Fibroblast of pulmonary artery (primary cell): Measurements from ENCODE around the gene TPPP2.

Experiments used
- DNase-seq: peaks from one replicate; pipeline ENCODE4 v3.0.0-alpha.2; 2010; ENCODE audit warnings: low read depth
- H3K4me3 ChIP-seq: replicated peaks from 2 replicates; pipeline ENCODE4 v1.5.1; 2011; ENCODE audit warnings: low read depth, mild to moderate bottlenecking, control low read depth, low read length, moderate library complexity
- CTCF ChIP-seq: IDR thresholded peaks from 2 replicates; pipeline ENCODE4 v1.5.1; 2011; ENCODE audit warnings: mild to moderate bottlenecking, control low read depth, low read length, inconsistent platforms; ENCODE audit errors: missing control alignments

TPPP2 gene

GRCh38 chr14:21072781-21073339 lies 42.8 kb downstream of the TPPP2 start:
- H3K4me3 ChIP-seq: no peak overlapping the region
- DNase-seq: no peak
- TF ChIP-seq CTCF: no peak

GRCh38 chr14:21073921-21074320 lies 43.9 kb downstream of the TPPP2 start:
- no peak for DNase-seq
- no peak for TF ChIP-seq CTCF
- H3K4me3 ChIP-seq: no peak overlapping the region

GRCh38 chr14:21074398-21075272 lies 44.6 kb downstream of the TPPP2 start:
- no peak for TF ChIP-seq CTCF
- H3K4me3 ChIP-seq: no peak overlapping the region
- DNase-seq: no peak

- H3K4me3 ChIP-seq: no peak overlapping the region
- DNase-seq: no peak
- TF ChIP-seq CTCF: no peak
Observed at GRCh38 chr14:21075719-21076437, 45.9 kb downstream of the TPPP2 start.

- no peak for DNase-seq
- no peak for TF ChIP-seq CTCF
- no peak overlapping the region for H3K4me3 ChIP-seq
Observed at GRCh38 chr14:21077672-21078071, 47.7 kb downstream of the TPPP2 start.

- no peak for DNase-seq
- no peak for TF ChIP-seq CTCF
- H3K4me3 ChIP-seq: no peak overlapping the region
Observed at GRCh38 chr14:21078287-21078686, 48.3 kb downstream of the TPPP2 start.
